Stimulated activated CD8-positive, alpha-beta memory T cell treated with anti-CD3 and anti-CD28 coated beads, Interleukin-15, amount 100 ng/mL, for 4 hours (primary cell): Measurements from ENCODE around the gene PLG.
A peak's percentile ranks its signal among the peaks of the same experiment; 100 is the strongest.
"Not testable (repeated sequence)": the region's sequence is repeated elsewhere in the genome, so short reads cannot be mapped to it uniquely, and the experiment has no call there.

ENCODE experiments used
- DNase-seq, 2 donors: peaks; one replicate each; pipeline ENCODE4 v3.0.0-alpha.2; 2020; ENCODE audit warnings: low read depth in 2 of 2

The PLG gene

DNA sequence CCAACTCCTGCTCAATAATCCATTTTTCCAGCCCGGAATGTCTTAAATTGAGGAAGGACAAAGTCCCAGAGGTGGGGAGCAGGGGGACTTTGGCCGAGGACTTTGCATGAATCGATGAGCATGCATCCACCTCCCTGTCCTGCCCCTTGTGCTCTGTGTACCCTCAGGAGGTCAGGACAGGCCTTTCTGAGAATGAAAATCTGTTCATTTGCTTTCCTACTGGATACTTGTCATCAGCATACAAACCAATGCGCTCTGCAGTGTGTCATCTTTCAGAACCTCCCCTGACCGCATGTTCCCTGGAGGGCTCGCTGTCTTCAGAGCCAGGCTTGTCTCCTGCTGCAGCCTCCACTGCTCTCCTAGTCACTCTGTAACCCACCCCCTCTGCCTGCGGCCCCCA, 2.6 kb downstream of the PLG start:
- DNase-seq = not testable (repeated sequence)

GRCh38 chr6:160708993-160709392, 6.9 kb downstream of the PLG start:
- not testable (repeated sequence) for DNase-seq

GRCh38 chr6:160714731-160715316, 12.8 kb downstream of the PLG start:
- no peak for DNase-seq

DNA sequence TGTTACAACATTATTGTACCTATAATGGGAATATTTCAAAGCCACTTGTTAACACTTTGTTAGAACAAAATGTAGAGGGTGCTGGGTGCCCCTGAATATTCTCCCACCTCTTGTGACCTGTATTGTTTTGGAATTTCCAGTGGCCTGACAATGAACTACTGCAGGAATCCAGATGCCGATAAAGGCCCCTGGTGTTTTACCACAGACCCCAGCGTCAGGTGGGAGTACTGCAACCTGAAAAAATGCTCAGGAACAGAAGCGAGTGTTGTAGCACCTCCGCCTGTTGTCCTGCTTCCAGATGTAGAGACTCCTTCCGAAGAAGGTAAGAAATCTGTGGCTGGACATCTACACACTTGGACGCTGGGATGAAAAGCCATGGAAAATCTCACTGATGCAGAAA, 28.9 kb downstream of the PLG start:
- DNase-seq = no peak

- DNase-seq = no peak
Measured at GRCh38 chr6:160733050-160733646, 31.1 kb downstream of the PLG start.

GRCh38 chr6:160734627-160735026, 32.6 kb downstream of the PLG start:
- DNase-seq = no peak

- DNase-seq = no peak
Measured at GRCh38 chr6:160735523-160735922, 33.5 kb downstream of the PLG start.

- DNase-seq = no peak
Measured at GRCh38 chr6:160737934-160738333, 35.9 kb downstream of the PLG start.

- DNase-seq = no peak
Measured at GRCh38 chr6:160739955-160740354, 37.9 kb downstream of the PLG start.

- DNase-seq = not testable (repeated sequence)
Measured at GRCh38 chr6:160741012-160741411, 39.0 kb downstream of the PLG start.

DNA sequence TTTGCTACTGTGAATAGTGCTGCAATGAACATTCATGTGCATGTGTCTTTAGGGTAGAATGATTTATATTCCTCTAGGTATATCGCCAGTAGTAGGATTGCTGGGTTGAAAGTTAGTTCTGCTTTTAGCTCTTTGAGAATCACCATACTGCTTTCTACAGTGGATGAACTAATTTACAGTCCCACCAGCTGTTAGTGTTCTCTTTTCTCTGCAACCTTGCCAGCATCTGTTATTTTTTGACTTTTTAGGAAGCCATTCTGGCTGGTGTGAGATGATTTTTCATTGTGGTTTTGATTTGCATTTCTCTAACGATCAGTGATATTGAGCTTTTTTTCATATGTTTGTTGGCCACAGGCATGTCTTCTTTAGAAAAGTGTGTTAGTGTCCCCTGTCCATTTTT, 40.0 kb downstream of the PLG start:
- DNase-seq = no peak

GRCh38 chr6:160750276-160750689, 48.2 kb downstream of the PLG start:
- DNase-seq = no peak

DNA sequence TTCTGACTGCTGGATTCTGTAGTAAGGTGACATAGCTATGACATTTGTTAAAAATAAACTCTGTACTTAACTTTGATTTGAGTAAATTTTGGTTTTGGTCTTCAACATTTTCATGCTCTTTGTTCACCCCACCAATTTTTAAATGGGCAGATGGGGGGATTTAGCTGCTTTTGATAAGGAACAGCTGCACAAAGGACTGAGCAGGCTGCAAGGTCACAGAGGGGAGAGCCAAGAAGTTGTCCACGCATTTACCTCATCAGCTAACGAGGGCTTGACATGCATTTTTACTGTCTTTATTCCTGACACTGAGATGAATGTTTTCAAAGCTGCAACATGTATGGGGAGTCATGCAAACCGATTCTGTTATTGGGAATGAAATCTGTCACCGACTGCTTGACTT, 51.2 kb downstream of the PLG start:
- DNase-seq = not testable (repeated sequence)

GRCh38 chr6:160755165-160755564, 53.1 kb downstream of the PLG start:
- no peak for DNase-seq

DNA sequence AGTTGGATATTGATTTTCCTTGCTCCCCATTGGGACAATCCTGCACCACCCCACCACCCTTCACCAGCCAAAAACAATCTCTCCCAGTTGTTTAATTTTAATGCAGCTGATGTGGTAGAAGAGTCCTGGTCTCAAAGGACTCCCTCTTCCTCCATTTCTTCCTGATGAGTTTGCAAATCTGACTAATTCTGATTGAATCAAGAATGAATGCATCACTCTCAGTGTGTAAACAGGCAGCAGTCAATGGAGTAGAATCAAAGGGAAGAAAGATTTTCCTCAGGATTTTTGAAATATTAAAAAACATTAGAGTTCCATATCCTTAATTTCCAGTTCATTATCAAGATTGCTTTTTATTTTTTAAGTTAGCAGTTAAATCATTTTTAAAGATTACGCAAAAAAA, 54.0 kb downstream of the PLG start:
- DNase-seq = no peak

- no peak for DNase-seq
Measured at GRCh38 chr6:160756871-160757270, 54.8 kb downstream of the PLG start.

DNA sequence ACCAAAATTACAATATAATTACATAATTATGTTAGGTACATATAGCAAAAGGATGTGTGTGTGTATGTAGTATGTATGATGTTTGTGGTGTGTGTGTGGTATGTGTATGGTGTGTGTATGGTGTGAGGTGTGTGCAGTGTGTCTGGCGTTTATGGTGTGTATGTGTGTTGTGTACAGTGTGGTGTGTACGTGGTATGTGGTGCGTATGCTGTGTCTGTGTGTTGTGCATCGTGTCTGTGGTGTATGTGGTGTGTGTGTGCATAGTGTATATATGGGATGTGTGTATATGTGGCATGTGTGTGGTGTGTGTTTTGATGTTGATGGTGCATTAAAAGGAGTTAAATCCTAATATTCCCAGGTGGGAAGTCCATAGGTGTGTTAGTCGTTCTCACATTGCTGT, 62.8 kb downstream of the PLG start:
- DNase-seq = no peak

GRCh38 chr6:160765412-160765811, 63.4 kb downstream of the PLG start:
- DNase-seq = no peak

DNA sequence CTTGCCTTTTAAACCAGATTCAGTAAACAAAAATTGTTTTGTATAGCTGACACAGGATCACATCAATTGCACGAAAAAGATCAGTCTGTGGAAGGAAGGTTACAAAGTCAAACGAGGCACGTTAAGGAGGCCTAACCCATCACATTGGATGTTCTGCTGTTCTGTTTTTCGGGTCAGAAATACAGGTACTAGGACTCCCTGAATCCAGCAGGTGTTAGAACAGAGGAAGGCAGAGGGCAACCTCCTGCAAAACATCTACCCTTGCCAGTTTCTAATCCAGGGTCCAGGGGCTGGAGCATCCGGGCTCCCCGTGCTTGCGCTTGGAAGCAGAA, 64.6 kb downstream of the PLG start:
- DNase-seq = no peak

GRCh38 chr6:160766989-160767646, 65.1 kb downstream of the PLG start:
- peak in 1 of 2 donors; percentile 4 for DNase-seq

GRCh38 chr6:160767647-160768019, 65.6 kb downstream of the PLG start:
- no peak for DNase-seq

- DNase-seq = no peak
Measured at GRCh38 chr6:160768101-160768500, 66.1 kb downstream of the PLG start.

GRCh38 chr6:160774399-160774798, 72.4 kb downstream of the PLG start:
- DNase-seq = no peak
